GM12878 (cell line): Measurements from ENCODE around the gene H2BK1. TPM values are rescaled to one million over a fixed set of nuclear protein-coding genes. Genes with fewer than 3 reads are reported as not detected.

Experiments used
- ATAC-seq: fragments of 200-7000 bp; cut with Tn5 transposase; 3 replicates; pipeline ENCODE4 v1.9.1; 2020; ENCODE audit warnings: mild to moderate bottlenecking, moderate library complexity
- BruUV-seq: library from RNA; stranded (reverse); fragments of 400-500 nt; replicated peaks from 2 replicates; lab custom pipeline; 2021; lab: Mats Ljungman, UMichigan
- CTCF ChIA-PET: fragments of 300-600 bp; sonication (Branson Sonifier 250); formaldehyde crosslinking; extraction: SDS; loops from one replicate; lab custom pipeline; 2021; ENCODE audit warnings: inconsistent platforms; lab: Yijun Ruan, JAX
- POLR2A ChIA-PET: fragments of 350-600 bp; formaldehyde crosslinking; extraction: SDS; loops from one replicate; lab custom pipeline; 2021; ENCODE audit warnings: inconsistent platforms; lab: Charles Lee
- RAD21 ChIA-PET: fragments of 300-600 bp; sonication (Branson Sonifier 250); formaldehyde crosslinking; loops from one replicate; lab custom pipeline; 2023; ENCODE audit warnings: antibody characterized with exemption; ENCODE audit not compliant: unreplicated experiment; lab: Charles Lee
- SMC1A ChIA-PET: fragments of 300-600 bp; sonication (Branson Sonifier 250); formaldehyde crosslinking; loops from one replicate; lab custom pipeline; 2023; ENCODE audit not compliant: unreplicated experiment, uncharacterized antibody; lab: Charles Lee
- DNase-seq: peaks from one replicate; pipeline ENCODE4 v3.0.0-alpha.2; 2011; ENCODE audit warnings: low read depth, low spot score
- FAIRE-seq: peaks from 3 replicates; lab custom pipeline; 2011; peaks lifted over from hg19 to GRCh38; lab: Jason Lieb, UNC
- H2AFZ ChIP-seq: 2 replicates; pipeline ENCODE4 v1.6.0; 2011; ENCODE audit warnings: low read depth, low read length, control low read depth; ENCODE audit not compliant: control insufficient read depth
- H3K27ac ChIP-seq: 2 replicates; pipeline ENCODE4 v1.5.1; 2011; ENCODE audit warnings: control low read depth; ENCODE audit not compliant: control insufficient read depth, insufficient read depth
- H3K27me3 ChIP-seq, 2 experiments: replicated peaks in 1 of 2; 2 replicates each; pipeline versions ENCODE4 v1.6.0 to v1.6.1; 2011; ENCODE audit warnings: low read length in 1 of 2; ENCODE audit not compliant: control insufficient read depth in 2 of 2, insufficient read depth in 2 of 2
- H3K36me3 ChIP-seq, 2 experiments: 2 replicates each; pipeline ENCODE4 v1.5.1; 2011; ENCODE audit warnings: low read length in 1 of 2; ENCODE audit not compliant: control insufficient read depth in 2 of 2, insufficient read depth in 2 of 2
- H3K4me1 ChIP-seq: 2 replicates; pipeline ENCODE4 v1.6.1; 2011; ENCODE audit warnings: mild to moderate bottlenecking, low read length, moderate library complexity, mixed read lengths; ENCODE audit not compliant: control insufficient read depth, insufficient read depth
- H3K4me2 ChIP-seq: 2 replicates; pipeline ENCODE4 v1.6.0; 2011; ENCODE audit warnings: control low read depth; ENCODE audit not compliant: control insufficient read depth, insufficient read depth
- H3K4me3 ChIP-seq: fragments of 200-600 bp; sonication (generic); 2 replicates; pipeline ENCODE4 v1.5.1; 2016
- H3K79me2 ChIP-seq: 2 replicates; pipeline ENCODE4 v1.6.0; 2011; ENCODE audit warnings: low read length; ENCODE audit not compliant: control insufficient read depth, insufficient read depth
- H3K9ac ChIP-seq: 2 replicates; pipeline ENCODE4 v1.8.0; 2011; ENCODE audit warnings: low read length, control low read depth, mixed read lengths; ENCODE audit not compliant: control insufficient read depth, insufficient read depth
- H3K9me3 ChIP-seq: replicated peaks from 3 replicates; pipeline ENCODE4 v1.5.1; 2011; ENCODE audit warnings: mild to moderate bottlenecking, low read length; ENCODE audit not compliant: control insufficient read depth, insufficient read depth
- H4K20me1 ChIP-seq: 2 replicates; pipeline ENCODE4 v1.6.0; 2011; ENCODE audit not compliant: control insufficient read depth, insufficient read depth
- BACH1 ChIP-seq: fragments of 450-650 bp; IDR thresholded peaks from 2 replicates; pipeline ENCODE4 v1.6.1; 2017; ENCODE audit warnings: mild to moderate bottlenecking, borderline replicate concordance
- ESRRA ChIP-seq: IDR thresholded peaks from 2 replicates; pipeline ENCODE4 v1.6.1; 2012; ENCODE audit warnings: mild to moderate bottlenecking, low read length, improper control_type of control experiment
- HDAC6 ChIP-seq: fragments of 200-600 bp; sonication (generic); IDR thresholded peaks from one replicate; pipeline ENCODE4 v1.8.0; 2017; ENCODE audit warnings: antibody characterized with exemption; ENCODE audit not compliant: unreplicated experiment
- MTA3 ChIP-seq: IDR thresholded peaks from 2 replicates; pipeline ENCODE4 v1.6.1; 2012; ENCODE audit warnings: low read length, inconsistent platforms, borderline replicate concordance
- POLR2AphosphoS2 ChIP-seq: IDR thresholded peaks from 2 replicates; pipeline ENCODE4 v1.6.1; 2011; ENCODE audit warnings: low read depth, mild to moderate bottlenecking, low read length, improper control_type of control experiment, moderate library complexity
- STAT1 ChIP-seq: fragments of 450-650 bp; conservative IDR thresholded peaks from 2 replicates; pipeline ENCODE4 v1.6.1; 2014; ENCODE audit warnings: antibody characterized with exemption, mild to moderate bottlenecking
- TCF12 ChIP-seq: IDR thresholded peaks from 2 replicates; pipeline ENCODE4 v1.6.1; 2011; ENCODE audit warnings: low read depth, mild to moderate bottlenecking, low read length
- WGBS: methylation state at CpG from one replicate; pipeline ENCODE4 v1.1.6; 2016; ENCODE audit warnings: low lambda C conversion rate; ENCODE audit not compliant: insufficient replicate concordance, insufficient coverage; ENCODE audit errors: missing lambda C conversion rate; 5-methylcytosine and 5-hydroxymethylcytosine counted together
- in situ Hi-C: fragments of 300-500 bp; cut with MboI; formaldehyde crosslinking; loops from 9 replicates; pipeline ENCODE4 v1.14.3; 2018; ENCODE audit warnings: mixed read lengths
- intact Hi-C: fragments of 100-400 bp; cut with micrococcal nuclease; formaldehyde crosslinking; loops from one replicate; pipeline ENCODE4 v1.14.2; 2022; ENCODE audit not compliant: unreplicated experiment
- polyA plus RNA-seq, 11 experiments: library from polyadenylated mRNA; depleted of rRNA in 4 of 11; unstranded in 6 of 11; stranded (reverse) in 5 of 11; fragments of >200 nt; fragmentation: Nextera tagmentation in 4 of 11; fragmentation: Illumina TruSeq in 1 of 11; extraction: Ambion mirVana in 4 of 11; extraction: Trizol in 1 of 11; gene quantifications; 1 replicate in 1 of 11; 2 replicates in 10 of 11; pipeline versions ENCODE4 v1.2.1 to v1.2.3, GENCODE V29; 2011 to 2016; ENCODE audit warnings: inconsistent platforms in 2 of 11, missing spikeins in 2 of 11, low read depth in 1 of 11
- total RNA-seq, 4 experiments: library from RNA; depleted of rRNA in 3 of 4; stranded (reverse); fragments of >200 nt in 3 of 4; fragmentation: Illumina TruSeq in 1 of 4; extraction: Trizol in 1 of 4; gene quantifications; 2 replicates each; pipeline versions ENCODE4 v1.2.1 to v1.2.3, GENCODE V29; 2013 to 2021
- TF ChIP-seq, protein P1 (sequence below): fragments of 450-650 bp; formaldehyde crosslinking; IDR thresholded peaks from 2 replicates; pipeline ENCODE4 v1.5.0; 2022; ENCODE audit warnings: mild to moderate bottlenecking, missing genetic modification characterization
- TF ChIP-seq, protein P2 (sequence below): fragments of 450-650 bp; IDR thresholded peaks from 2 replicates; pipeline ENCODE4 v1.6.1; 2017; ENCODE audit warnings: mild to moderate bottlenecking, moderate library complexity
- TF ChIP-seq, protein P3 (sequence below): IDR thresholded peaks from 2 replicates; pipeline ENCODE4 v1.6.1; 2012; ENCODE audit warnings: low read length, inconsistent platforms
- TF ChIP-seq, protein P4 (sequence below): fragments of 450-650 bp; IDR thresholded peaks from 2 replicates; pipeline ENCODE4 v1.6.1; 2016; ENCODE audit warnings: mild to moderate bottlenecking

H2BK1 gene
- total and polyA plus RNA-seq, 10 of the 15 experiments (the other 5 are each of a cell fraction or from before 2014, with no cell fraction given) = 0.54 TPM; not detected in 9

DNA sequence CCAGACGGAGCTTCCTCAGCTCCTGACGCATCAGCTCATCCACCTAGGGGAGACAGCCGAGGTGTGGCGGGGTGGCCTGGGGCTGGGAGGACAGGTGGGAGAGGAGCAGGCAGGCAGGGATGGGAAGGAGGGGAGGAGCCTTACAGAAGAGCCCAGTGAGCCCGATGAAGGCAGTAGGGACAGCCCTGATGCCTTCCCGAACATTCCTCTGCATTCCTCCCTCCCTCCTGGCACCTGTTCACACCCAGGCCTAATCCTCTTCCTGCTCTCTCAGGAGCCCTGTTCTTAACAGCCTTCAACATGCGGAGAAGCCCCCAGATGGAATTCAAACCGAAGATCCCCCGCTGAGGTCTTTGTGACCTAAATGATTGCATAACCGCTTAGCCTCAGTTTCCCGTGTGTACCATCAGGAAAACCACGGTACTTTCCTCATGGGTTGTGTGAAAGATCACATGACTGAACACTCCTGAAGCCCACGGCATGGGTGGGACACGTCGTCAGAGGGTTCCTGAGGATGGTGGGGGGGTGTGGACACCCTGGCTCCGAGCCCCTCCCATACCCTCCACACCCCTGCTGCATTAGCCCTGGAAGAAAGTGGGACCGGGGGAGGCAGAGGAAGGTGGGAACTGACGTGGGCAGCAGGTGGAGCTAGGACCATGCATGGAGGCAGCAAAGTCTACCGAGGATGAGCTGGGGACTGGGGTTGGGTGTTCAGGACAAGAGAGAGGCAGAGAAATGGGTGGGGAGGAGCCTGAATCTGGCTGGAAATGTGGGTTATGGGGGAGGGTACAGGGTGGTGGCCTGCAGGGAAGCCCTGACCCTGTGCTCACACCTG, 14.5 kb downstream of the H2BK1 start:
- intact Hi-C loops = no loop called here
- TF ChIP-seq, protein P1, sequence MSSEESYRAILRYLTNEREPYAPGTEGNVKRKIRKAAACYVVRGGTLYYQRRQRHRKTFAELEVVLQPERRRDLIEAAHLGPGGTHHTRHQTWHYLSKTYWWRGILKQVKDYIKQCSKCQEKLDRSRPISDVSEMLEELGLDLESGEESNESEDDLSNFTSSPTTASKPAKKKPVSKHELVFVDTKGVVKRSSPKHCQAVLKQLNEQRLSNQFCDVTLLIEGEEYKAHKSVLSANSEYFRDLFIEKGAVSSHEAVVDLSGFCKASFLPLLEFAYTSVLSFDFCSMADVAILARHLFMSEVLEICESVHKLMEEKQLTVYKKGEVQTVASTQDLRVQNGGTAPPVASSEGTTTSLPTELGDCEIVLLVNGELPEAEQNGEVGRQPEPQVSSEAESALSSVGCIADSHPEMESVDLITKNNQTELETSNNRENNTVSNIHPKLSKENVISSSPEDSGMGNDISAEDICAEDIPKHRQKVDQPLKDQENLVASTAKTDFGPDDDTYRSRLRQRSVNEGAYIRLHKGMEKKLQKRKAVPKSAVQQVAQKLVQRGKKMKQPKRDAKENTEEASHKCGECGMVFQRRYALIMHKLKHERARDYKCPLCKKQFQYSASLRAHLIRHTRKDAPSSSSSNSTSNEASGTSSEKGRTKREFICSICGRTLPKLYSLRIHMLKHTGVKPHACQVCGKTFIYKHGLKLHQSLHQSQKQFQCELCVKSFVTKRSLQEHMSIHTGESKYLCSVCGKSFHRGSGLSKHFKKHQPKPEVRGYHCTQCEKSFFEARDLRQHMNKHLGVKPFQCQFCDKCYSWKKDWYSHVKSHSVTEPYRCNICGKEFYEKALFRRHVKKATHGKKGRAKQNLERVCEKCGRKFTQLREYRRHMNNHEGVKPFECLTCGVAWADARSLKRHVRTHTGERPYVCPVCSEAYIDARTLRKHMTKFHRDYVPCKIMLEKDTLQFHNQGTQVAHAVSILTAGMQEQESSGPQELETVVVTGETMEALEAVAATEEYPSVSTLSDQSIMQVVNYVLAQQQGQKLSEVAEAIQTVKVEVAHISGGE (CRISPR knock-in tag) = no peak
- TF ChIP-seq BACH1 = no peak
- no peak for TF ChIP-seq ESRRA
- TF ChIP-seq, protein P2, sequence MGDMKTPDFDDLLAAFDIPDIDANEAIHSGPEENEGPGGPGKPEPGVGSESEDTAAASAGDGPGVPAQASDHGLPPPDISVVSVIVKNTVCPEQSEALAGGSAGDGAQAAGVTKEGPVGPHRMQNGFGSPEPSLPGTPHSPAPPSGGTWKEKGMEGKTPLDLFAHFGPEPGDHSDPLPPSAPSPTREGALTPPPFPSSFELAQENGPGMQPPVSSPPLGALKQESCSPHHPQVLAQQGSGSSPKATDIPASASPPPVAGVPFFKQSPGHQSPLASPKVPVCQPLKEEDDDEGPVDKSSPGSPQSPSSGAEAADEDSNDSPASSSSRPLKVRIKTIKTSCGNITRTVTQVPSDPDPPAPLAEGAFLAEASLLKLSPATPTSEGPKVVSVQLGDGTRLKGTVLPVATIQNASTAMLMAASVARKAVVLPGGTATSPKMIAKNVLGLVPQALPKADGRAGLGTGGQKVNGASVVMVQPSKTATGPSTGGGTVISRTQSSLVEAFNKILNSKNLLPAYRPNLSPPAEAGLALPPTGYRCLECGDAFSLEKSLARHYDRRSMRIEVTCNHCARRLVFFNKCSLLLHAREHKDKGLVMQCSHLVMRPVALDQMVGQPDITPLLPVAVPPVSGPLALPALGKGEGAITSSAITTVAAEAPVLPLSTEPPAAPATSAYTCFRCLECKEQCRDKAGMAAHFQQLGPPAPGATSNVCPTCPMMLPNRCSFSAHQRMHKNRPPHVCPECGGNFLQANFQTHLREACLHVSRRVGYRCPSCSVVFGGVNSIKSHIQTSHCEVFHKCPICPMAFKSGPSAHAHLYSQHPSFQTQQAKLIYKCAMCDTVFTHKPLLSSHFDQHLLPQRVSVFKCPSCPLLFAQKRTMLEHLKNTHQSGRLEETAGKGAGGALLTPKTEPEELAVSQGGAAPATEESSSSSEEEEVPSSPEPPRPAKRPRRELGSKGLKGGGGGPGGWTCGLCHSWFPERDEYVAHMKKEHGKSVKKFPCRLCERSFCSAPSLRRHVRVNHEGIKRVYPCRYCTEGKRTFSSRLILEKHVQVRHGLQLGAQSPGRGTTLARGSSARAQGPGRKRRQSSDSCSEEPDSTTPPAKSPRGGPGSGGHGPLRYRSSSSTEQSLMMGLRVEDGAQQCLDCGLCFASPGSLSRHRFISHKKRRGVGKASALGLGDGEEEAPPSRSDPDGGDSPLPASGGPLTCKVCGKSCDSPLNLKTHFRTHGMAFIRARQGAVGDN = no peak
- no peak for TF ChIP-seq MTA3
- TF ChIP-seq TCF12 = no peak
- TF ChIP-seq, protein P3, sequence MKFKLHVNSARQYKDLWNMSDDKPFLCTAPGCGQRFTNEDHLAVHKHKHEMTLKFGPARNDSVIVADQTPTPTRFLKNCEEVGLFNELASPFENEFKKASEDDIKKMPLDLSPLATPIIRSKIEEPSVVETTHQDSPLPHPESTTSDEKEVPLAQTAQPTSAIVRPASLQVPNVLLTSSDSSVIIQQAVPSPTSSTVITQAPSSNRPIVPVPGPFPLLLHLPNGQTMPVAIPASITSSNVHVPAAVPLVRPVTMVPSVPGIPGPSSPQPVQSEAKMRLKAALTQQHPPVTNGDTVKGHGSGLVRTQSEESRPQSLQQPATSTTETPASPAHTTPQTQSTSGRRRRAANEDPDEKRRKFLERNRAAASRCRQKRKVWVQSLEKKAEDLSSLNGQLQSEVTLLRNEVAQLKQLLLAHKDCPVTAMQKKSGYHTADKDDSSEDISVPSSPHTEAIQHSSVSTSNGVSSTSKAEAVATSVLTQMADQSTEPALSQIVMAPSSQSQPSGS = no peak
- no peak for TF ChIP-seq HDAC6
- no peak for TF ChIP-seq POLR2AphosphoS2
- no peak for TF ChIP-seq STAT1
- TF ChIP-seq, protein P4, sequence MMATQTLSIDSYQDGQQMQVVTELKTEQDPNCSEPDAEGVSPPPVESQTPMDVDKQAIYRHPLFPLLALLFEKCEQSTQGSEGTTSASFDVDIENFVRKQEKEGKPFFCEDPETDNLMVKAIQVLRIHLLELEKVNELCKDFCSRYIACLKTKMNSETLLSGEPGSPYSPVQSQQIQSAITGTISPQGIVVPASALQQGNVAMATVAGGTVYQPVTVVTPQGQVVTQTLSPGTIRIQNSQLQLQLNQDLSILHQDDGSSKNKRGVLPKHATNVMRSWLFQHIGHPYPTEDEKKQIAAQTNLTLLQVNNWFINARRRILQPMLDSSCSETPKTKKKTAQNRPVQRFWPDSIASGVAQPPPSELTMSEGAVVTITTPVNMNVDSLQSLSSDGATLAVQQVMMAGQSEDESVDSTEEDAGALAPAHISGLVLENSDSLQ = no peak

More for the DNA sequence above, 14.5 kb downstream of the H2BK1 start:
- DNase-seq (no peak), ATAC-seq (no peak), FAIRE-seq (no peak)
- H3K4me2 ChIP-seq = no peak overlapping the region
- ChIA-PET POLR2A (interaction anchor here (0.6 to 0.7 kb wide), 2 partner anchors 33 to 137 kb away, joined by 5 to 6 read pairs; no protein-coding TSS in a partner anchor), CTCF (interaction anchor here (0.6 to 1.7 kb wide), 2 partner anchors 48 to 72 kb away, joined by 3 to 4 read pairs; no protein-coding TSS in a partner anchor), RAD21 (interaction anchor here (0.6 kb wide), 1 partner anchor 578 kb away, joined by 3 read pairs; no protein-coding TSS in a partner anchor), SMC1A (no interaction called here)
- no peaks in the 10 kb centered on the region for H3K79me2 ChIP-seq
- H3K27ac ChIP-seq = no peak overlapping the region
- H3K4me3 ChIP-seq = no peak overlapping the region
- 5% methylated on average over 16 of the region's 19 CpGs for WGBS
- in situ Hi-C loops = no loop called here
- H2AFZ ChIP-seq = no peak overlapping the region
- no peak overlapping the region for H3K9ac ChIP-seq
- H4K20me1 ChIP-seq = no peaks in the 10 kb centered on the region
- no peaks in the 10 kb centered on the region for H3K9me3 ChIP-seq
- peaks cover 2% of the 10 kb centered on the region in 2 experiments; a peak in 3 of 4 replicates for H3K27me3 ChIP-seq
- no peaks in the 10 kb centered on the region for H3K36me3 ChIP-seq
- H3K4me1 ChIP-seq = no peaks in the 10 kb centered on the region
- no TSS peak for BruUV-seq
